ENCODE data around the gene TMEM43. TPM values are rescaled to one million over a fixed set of nuclear protein-coding genes. Genes with fewer than 3 reads are reported as not detected.

The TMEM43 gene
- total RNA-seq, 1 experiment from 2014 or later: 32.4 TPM

- Histone ChIP-seq H3K27me3 (ENCODE audit: insufficient read depth, low read length) (no peaks in the 10 kb centered on the region), H3K4me2 (ENCODE audit: low read length) (peak overlapping the region; percentile 96), H4K20me1 (ENCODE audit: insufficient read depth) (no peaks in the 10 kb centered on the region), H3K9me3 (ENCODE audit: control insufficient read depth in 1 of 2, insufficient read depth in 1 of 2, low read depth in 1 of 2, low read length in 2 of 2) (no peaks in the 10 kb centered on the region), H3K27ac (ENCODE audit: low read depth, low read length) (peak overlapping the region; percentile 45; the same call in 1 of the 2 replicates), H3K79me2 (ENCODE audit: insufficient read depth, low read length) (peaks cover 96% of the 10 kb centered on the region), H2AFZ (ENCODE audit: low read depth, low read length, poor library complexity, severe bottlenecking) (no peak overlapping the region), H3K4me1 (ENCODE audit: control insufficient read depth in 1 of 2, insufficient read depth in 2 of 2, low read length in 2 of 2) (peaks cover 10 to 14% of the 10 kb centered on the region in 2 experiments; a peak in 3 of 4 replicates), H3K4me3 (replicated peaks in 1 of 2; ENCODE audit: low read depth in 1 of 2, low read length in 2 of 2) (peak overlapping the region; percentile 84 to 97), H3K9ac (ENCODE audit: low read length) (peak overlapping the region; percentile 90), H3K9me2 (ENCODE audit: insufficient read depth) (no peaks in the 10 kb centered on the region), H3K36me3 (ENCODE audit: control insufficient read depth in 1 of 2, insufficient read depth in 2 of 2, low read length in 2 of 2) (peaks cover 17 to 22% of the 10 kb centered on the region in 2 experiments)
- RAD21 ChIA-PET (ENCODE audit: low non-redundant PET in 1 of 2, low total read pairs in 2 of 2, uncharacterized antibody in 2 of 2, unreplicated experiment in 2 of 2): interaction anchor here in 1 of 2 experiments (1.3 kb wide), 1 partner anchor 55 kb away, joined by 3 read pairs; the partner anchor contains the start of genes CHCHD4 and TMEM43
- intact Hi-C loops (cut with micrococcal nuclease): loop anchor here (5.0 kb wide), 1 partner anchor 52 kb away; the partner anchor contains the start of gene TMEM43
- ATAC-seq (no peak), DNase-seq (ENCODE audit: low read depth, low spot score) (no peak)
- TF ChIP-seq MAX (IDR thresholded peaks at IDR 0.05) (no peak), RAD21 (IDR thresholded peaks at IDR 0.05; ENCODE audit: low read depth) (no peak), EGR1 (IDR thresholded peaks at IDR 0.05; ENCODE audit: low read depth) (no peak), CBX3 (IDR thresholded peaks at IDR 0.05; ENCODE audit: low read depth) (no peak), ZNF274 (IDR thresholded peaks at IDR 0.05; ENCODE audit: low read depth, low read length) (no peak), ZFX (IDR thresholded peaks at IDR 0.05) (no peak), ZBTB33 (IDR thresholded peaks at IDR 0.05; ENCODE audit: extremely low read depth, insufficient replicate concordance, low read length) (no peak), POLR2AphosphoS5 (IDR thresholded peaks at IDR 0.05; ENCODE audit: low read depth, low read length) (no peak), REST (IDR thresholded peaks at IDR 0.05; ENCODE audit: low read depth) (no peak), YY1 (IDR thresholded peaks at IDR 0.05; ENCODE audit: extremely low read depth, insufficient replicate concordance, low read depth, low read length) (no peak), SRF (IDR thresholded peaks at IDR 0.05; ENCODE audit: low read depth) (no peak), CEBPB (IDR thresholded peaks at IDR 0.05; ENCODE audit: low read depth) (no peak), FOSL1 (IDR thresholded peaks at IDR 0.05; ENCODE audit: low read depth) (no peak), EZH2 (IDR thresholded peaks at IDR 0.05) (no peak), EZH2phosphoT487 (IDR thresholded peaks at IDR 0.05; ENCODE audit: borderline replicate concordance) (no peak), JUND (IDR thresholded peaks at IDR 0.05) (no peak), CTCF (IDR thresholded peaks at IDR 0.05 in 2 of 3, conservative IDR thresholded peaks at IDR 0.05 in 1 of 3; ENCODE audit: borderline replicate concordance in 1 of 3, insufficient read depth in 1 of 3, low read depth in 2 of 3, low read length in 2 of 3) (no peak), ATF3 (IDR thresholded peaks at IDR 0.05) (no peak)
- BruUV-seq (replicated peaks): TSS peak; percentile 79
- CTCF ChIA-PET: interaction anchor here (0.9 to 1.2 kb wide), 3 partner anchors 24 to 282 kb away, joined by 3 to 13 read pairs (median 5); partner anchors contain the start of genes CHCHD4 and TMEM43
- POLR2A ChIA-PET: interaction anchor here (0.7 to 2.1 kb wide), 8 partner anchors 9 to 54 kb away, joined by 3 to 18 read pairs (median 4); partner anchors contain the start of genes CHCHD4 and TMEM43
Measured at GRCh38 chr3:14179114-14179465, 54.2 kb downstream of the TMEM43 start.
